Stimulated activated CD8-positive, alpha-beta memory T cell treated with anti-CD3 and anti-CD28 coated beads, Interleukin-4, amount 100 ng/mL, for 24 hours (primary cell): ENCODE measurements around the gene NFATC2.
"Not testable (repeated sequence)": the region's sequence is repeated elsewhere in the genome, so short reads cannot be mapped to it uniquely, and the experiment has no call there.

Experiments
- DNase-seq: peaks from one replicate; pipeline ENCODE4 v3.0.0-alpha.2; 2020; ENCODE audit warnings: low read depth

The NFATC2 gene

DNA sequence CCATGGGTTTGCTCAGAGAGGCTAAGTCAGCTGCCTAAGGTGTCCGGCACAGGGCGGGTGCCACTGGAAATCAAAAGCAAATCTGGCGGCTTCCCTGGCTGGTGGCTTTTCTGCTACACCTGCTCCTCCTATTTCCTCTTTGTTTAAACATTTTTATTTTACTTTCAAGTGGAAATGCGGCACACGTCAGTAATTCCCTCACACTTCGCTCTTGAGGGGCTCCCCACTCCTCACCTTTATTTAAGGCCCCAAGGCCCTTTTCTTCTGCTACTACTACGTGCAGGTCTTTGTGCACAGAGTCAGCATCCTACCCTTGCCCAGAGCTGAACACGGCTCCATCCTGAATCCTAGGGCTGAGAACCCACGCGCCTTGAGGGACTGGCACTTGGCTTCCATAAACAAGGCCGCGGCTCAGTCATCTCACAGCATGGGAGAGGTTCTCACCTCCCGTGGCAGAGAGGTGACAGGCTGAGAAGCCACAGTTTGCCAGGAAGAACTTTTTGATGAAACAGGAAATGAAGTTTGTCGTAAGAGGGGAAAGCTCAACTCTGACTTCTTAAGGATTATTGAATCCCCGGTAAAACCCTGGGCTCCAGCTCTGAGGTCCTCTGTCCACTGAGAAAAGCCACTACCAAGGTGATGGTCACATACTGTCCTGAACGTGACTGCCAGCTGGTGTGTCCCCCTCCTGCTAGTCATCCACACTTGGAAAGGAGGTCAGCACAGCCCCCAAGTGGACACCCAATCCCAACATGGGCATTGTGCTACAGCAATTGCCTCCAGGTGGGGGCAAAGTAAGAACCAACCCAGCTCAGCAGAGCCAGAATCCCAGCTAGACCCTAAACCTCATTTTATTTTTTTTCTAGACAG is 48.0 kb downstream of the NFATC2 start:
- no peak for DNase-seq

DNA sequence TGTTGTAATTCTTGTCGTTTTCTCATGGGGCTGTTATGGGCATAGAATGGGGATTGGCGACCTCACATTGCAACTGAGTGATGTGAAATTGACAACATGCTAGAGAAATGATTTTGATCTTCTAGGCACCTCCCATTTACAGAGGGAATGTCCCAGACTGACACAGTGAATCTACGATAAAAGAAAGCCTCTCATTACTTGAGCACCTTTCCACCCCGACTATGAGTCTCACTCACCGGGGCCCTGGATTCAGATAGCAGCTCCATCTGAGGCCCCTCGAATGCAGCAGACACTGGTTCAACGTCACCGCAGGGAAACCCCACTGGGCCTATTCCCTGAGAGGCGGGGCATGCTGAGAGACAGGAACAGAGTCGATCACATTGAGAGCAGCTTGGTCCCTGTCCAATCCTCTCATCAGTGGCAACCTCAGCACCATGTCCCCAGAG is 49.1 kb downstream of the NFATC2 start:
- no peak for DNase-seq

DNA sequence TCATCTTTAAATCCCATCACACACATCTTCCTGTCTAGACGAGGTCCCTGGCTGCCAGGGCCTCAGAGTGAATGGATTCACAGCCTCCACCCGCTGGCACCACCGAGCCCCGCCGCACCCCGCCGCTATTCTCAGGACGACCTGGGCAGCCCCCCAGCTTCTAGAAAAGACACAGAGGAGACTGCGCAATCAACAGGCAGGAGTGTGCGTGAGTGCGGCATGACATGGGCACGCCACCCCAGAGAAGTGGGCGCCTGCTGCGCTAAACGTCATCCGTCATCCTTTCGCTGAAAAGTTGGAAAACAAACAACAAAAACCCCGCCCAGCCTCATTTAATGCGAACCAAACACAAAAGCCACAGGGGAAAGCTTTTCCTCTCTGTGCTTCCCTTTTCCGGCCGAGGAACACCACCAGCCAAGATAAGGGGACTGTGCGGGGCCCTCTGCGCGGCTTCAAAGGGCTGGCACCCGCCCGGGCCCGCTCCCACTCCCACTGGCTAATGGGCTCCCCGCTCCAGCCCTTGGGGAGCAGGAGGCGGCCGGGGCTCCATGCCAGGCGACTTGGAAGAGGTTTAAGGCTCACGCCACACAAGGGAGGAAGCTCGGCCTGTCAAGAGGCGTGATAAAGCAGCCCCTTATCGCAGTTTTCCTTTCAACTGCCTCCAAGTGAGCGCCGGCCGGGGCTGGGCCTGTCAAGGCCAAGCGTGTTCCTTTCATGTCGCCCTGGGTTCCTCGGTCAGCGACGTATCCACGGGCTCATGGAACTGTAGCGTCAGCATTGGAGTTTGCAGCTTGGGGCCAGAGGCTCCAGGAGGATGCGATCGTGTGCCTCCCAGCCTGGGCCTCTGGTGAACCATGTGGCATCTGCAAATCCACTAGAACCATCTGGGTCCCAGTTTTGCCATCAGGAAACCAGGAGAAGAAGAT is 50.1 kb downstream of the NFATC2 start:
- DNase-seq, result no peak

DNA sequence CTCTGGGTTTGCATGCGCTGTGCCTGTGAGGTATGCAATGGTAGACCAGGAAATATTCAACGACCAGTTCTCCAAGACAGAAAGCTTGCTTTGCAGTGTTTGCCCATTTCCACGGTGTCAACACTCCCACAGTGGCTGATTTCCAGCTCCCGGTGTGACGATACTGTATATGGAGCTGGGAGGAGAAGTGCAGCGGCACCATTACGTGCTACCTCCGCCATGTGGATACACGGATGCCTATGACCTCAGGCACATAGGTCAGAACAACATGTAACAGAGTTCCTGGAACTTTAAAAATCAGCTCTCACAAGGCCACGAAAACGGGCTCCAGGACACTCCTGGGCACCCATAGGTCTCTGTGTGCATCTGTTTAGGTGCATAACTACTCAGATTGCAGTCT is 51.1 kb downstream of the NFATC2 start:
- no peak for DNase-seq

DNA sequence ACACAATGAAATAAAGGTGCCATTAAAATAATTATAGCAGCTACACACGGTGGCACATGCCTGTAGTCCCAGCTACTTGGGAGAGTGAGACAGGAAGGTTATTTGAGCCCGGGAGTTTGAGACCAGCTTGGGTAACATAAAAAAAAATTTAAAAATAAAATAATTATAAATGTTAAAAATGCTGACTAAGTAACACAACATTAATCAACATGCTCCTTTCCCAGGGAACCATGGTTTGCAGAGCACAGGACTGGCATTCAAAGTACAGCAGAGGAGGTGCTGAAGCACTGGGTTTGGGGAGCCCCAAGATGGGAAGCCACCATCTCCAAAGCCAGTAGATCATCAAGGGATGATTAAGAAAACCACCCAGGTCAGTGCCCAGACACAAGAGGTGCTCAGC is 51.9 kb downstream of the NFATC2 start:
- DNase-seq, result no peak

DNA sequence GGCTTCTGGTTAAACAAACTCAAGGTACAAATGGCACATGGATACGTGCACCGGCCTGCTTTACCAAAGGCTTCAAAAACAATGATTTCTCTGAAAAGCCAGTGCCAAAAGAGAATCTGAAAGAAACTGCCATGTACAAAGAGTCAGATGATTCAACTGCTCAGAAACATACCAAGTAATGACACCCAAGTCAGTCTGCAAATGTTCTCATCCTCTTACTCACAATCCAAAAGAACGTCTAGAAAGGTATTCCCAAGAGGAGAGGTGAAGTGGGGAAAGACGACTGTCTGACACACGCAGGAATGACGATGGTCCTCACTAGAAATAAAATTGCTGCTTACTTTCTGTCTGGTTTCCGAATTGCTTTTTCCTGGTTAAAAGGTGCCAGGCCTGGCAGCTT is 52.9 kb downstream of the NFATC2 start:
- DNase-seq, result no peak

DNA sequence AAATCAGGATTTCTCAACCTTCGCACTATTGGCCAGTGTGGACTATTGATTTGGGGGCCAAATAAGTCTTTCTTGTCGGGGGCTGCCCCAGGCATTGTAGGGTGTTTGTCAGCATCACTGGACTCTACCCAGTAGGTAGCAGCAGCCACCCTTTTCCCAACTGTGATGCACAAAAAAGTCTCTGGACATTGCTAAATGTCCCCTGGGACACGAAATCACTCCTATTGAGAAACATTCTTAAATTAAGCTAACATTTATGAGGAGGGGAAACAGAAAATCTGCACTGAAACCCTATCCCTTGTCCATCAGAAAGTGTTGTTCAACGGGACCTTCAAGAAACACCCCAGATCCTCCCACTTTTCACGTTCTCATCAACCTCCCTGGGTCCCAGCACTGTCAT is 54.2 kb downstream of the NFATC2 start:
- no peak for DNase-seq

DNA sequence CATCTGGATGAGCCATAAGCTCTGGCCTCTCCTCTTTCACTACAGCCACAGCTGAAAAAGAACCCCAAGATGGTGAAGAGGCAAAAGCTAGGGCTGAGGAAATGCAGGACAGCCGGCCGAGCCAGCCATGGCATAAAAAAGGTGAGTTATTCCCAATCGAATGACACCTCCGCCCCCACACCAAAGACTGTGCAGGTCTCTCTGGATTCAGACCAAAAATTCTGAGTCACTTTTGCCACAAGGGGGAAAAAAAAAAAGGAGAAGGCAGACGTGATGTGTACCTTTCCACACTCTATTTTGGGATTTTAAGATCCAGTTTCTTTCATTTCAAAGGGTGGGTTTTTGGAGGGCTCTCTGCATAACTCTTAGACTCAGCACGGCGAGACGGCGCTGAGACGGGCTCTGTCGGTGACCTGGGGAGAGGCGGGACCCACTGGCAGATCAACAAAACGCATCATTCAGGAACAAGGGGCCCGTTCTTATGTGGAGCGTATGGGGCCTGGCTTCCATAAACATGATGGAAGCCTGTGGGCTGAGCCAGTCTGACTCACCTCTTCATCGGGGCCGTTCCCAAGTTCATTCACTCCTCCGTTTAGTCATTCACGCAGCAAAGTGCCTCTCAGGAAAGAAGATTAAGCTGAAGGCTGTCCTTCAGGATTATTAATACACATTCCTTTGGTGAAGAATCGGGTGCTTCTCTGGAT is 54.8 kb downstream of the NFATC2 start:
- no peak for DNase-seq

DNA sequence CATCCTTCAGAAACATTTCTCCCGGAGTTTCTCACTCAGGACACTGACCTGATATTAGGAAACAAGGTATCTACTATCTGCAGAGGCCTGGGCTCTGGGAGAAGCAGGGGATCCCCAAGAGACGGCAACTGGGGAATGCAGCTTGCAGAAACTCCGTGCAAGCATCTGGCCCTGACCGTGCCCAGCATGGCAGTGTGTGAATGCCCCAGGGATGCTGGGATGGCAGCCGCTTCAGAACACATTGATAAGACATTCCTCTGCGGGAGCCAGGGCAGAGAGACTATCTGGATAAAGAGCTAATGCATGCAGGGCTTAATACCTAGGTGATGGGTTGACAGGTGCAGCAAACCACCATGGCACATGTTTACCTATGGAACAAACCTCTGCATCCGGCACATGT is 55.4 kb downstream of the NFATC2 start:
- DNase-seq, result no peak

DNA sequence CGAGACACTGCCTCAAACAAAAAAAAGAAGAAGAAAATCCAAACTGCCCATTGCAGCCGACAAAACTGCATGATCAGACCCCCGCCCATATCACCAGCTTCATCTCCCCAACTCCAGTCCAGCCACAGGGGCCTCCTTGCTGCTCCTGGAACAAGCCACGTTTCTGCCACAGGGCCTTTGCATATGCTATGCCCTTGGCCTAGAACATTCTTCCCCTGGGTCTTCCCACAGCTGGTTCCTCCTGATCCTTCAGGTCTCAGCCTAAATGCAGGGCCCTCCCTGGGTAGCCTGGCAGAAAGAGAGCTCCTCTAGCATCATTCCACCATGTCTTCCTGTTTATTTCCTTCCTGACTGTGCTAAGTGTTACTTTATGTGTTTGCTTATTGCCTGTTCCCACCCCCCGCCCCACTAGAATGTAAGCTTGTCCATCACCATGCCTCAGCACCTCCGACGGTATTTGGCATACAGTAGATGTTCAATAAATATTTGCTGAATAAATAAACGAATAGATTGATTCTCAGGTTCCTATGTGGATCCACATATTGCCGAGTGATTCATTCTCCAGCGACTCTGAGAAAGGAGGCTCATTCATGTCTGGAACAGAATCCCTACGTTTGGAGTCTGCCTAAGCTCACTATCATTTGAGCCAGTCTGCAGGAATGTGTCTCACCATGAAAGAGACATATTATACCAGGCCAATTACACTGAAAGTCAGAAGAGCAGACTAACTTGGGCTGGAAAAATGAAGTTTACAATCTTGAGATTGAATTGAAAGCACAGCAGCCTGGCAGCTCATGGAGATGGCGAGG is 56.1 kb downstream of the NFATC2 start:
- DNase-seq, result no peak

DNA sequence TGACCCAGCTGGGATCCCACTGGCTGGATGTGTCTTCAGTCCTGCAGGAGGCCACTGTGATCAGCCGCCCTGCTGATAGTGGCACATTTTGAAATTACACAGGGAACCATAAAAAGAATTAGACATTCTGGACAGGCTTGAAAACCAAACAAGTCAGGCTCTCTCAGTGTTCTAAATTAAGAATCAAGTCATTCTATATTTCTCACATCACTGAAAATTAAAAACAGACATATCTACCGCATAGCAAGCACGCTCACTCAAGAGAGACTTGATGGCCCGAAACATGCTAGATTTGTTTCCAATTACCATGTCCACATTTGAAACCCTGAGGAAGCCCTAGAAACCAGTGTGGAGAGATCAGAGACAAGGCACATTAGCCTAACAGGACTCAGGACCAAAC is 57.7 kb downstream of the NFATC2 start:
- DNase-seq, result no peak

DNA sequence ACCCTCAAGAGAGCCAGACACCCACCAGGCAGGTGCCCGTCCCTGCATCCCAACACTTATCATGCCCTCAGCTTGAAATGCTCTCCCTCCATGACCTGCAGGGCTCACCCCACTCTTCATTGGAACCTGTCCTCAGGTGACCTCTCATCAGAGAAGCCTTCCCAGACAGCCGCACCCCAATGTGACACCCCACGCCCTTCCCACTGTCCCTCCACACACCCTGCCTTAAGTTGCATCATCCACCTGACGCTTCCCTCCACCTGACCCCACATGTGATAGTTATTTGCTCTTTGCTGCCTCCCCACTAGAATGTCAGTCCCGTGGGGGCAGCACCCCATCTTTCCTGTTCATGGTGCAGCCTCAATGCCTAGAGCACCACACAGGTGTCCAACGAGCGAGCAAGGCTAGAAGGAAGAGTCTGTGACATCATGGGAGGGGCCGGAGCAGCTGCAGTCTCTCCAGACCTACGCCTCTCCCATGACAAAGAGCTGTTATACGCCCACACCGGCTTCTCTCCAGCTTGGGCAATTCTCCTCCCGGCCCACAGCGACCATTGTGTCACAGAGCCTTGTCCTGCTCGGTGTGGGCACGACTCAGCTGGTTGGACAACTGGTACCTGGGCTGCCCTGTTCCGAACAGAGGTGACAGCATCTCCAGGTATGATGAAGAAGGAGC is 58.2 kb downstream of the NFATC2 start:
- no peak for DNase-seq

DNA sequence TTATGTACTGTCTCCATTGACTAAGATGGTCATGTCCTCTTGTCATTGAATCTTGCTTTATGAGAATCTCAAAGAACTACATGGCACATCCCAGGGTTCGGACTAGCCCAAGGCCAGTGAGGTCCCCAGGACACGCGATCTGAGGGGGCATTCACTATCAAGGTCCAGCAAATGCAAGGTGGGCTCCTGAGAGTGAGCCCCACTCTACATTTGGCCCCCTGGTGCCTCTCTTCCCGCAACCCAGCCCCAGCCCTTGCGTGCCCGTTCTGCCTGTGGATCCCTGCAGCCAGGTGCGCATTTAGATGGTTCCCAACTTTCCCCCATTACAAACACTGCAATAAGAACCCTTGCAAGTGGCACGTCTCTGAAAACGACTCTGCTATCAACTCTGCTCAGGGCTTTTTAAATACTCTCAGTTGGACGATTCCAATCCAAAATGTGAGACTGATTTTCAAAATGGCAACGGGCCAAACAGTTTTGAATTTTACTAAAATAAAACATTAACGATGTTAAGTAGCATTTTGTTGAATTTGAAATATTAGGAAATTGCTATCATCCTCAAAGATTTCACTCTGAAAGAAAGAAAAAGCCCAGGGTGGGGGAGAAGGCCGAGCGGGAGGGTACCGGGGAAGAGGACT is 59.6 kb downstream of the NFATC2 start:
- no peak for DNase-seq

DNA sequence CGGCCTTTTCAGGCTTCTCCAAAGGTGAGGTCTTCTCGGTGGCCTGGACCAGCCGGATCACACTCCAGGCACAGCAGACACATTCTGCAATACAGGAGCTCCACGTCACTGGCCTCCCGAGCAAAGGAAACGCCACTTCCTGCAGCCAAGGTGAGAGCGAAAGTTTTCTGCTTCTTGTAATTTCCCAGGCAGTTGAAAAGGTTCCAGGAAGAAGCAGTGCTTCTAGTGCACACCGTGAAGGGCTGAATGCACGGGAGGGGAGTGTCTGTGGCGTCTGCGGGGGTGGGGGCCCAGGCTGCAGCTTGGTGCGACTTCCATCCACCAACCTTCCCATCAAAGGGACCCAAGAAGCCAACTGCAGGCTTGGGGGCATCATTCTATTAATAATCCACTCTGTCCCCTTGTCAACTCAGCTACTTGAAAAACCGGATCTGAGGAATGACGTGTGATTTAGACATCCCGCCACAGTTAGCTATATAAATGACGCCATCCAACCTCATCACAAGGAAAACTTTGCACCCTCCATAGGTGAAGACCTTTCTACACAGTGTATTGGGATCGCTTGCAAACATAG is 61.1 kb downstream of the NFATC2 start:
- DNase-seq, result peak; percentile 49

DNA sequence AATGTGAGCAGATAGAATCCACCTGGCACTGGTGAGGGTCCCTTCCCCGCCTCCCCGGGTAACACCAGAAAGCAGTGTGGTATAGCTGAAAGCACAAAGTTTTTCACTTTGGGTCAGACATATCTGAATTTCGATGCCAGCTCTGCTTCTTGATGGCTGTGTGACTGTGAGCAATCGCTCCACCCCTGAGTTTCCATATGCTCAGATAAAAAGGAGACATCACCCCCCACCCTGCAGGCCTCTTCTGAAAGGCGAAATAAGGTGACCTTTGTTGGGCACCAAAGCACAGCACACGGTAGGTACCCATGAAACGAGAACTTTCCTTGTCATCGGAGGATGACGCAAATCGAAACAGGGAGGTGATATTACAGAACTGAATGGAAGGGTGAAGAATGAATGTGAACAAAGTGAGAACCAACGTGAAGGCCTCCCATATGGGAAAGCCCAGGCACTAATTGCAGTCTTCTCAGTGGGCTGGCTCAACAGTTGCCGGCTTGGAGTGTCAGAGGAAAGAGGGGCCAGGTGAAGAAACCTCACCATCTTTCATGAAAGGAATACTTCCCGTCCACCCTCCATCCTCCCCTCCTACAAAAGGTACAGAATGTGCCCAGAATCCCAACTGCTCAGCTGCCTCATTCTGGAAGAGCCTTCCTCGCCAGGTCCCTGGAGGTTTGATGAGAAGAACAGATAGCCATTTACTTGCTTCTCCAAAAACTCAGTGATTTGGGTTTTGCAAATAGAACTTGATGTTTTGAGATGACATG is 61.8 kb downstream of the NFATC2 start:
- peak; percentile 39 for DNase-seq

DNA sequence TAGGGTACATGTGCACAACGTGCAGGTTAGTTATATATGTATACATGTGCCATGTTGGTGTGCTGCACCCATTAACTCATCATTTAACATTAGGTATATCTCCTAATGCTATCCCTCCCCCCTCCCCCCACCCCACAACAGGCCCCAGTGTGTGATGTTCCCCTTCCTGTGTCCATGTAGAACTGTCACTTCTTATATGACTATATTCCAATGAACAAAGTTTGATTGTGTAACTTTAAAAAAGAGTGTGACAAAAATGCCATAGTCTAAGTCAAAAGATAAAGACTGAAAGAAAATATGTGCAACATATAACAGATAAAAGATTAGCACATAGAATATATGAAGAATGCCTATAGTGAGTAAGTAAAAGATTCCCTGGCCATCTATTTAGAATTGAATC is 66.4 kb downstream of the NFATC2 start:
- not testable (repeated sequence) for DNase-seq

DNA sequence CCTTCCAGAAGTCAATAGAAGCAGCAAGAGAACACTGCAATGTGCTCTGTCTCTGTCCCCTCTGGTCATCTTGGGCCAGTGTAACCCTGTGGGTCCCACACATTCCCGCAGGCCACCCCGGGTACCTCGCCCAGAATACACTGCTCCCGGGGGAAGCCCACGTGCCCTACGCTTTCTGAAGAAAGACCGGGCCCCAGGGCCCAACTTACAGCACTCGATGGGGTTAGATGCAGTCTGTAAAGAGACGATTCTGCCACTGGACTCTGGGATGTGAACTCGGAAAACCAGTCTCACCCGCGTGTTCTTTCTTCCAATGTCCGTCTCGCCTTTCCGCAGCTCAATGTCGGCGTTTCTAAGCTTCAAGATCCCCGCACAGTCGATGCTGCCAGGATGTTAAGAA is 68.7 kb downstream of the NFATC2 start:
- DNase-seq, result no peak

DNA sequence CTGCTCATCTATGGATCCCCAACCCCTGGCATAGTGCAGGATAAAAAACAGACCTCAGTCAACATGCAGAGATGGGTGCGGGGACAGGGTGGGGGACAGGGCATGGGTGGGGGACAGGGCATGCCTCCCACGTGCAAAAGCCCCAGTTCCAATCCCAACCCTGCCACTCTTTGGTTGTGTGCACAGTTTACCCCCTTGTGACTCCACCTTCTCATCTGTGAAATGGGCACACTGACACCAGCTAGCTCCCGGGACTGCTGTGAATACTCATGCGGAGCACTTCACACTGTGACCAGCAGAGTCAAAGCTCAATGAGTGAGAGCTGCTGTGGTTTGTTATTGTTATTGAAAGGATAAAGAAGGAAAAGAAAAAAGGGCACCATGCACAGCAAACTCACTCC is 69.3 kb downstream of the NFATC2 start:
- no peak for DNase-seq

DNA sequence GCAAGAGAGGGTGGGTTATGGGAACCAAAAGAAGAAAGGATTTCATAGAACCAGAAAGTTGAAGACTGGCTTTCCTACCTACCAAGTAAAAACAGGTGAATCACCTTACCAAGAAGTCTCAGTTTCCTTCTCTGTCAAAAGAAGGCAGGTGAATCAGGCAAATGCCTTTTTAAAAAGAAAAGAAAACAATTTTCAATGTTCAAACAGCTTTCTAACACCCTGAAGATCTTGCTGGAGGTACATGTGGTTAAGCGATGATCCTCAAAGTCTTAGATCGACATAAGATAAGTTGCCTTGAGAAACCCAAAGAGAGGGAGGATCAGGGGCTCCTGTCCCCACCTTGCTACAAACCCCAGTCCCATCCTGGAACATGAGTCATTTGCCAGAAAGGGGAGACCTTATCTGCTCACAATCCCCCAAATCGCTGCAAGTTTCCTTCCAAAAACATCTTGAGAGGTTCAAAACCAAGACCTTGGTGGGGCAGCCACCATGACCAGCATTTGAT is 71.6 kb downstream of the NFATC2 start:
- DNase-seq, result no peak
